ENCODE data around the gene BLVRB. TPM values are rescaled to one million over a fixed set of nuclear protein-coding genes. Genes with fewer than 3 reads are reported as not detected.

The BLVRB gene
- total RNA-seq, 2 experiments from 2014 or later, result 4.3 to 5.2 TPM

- ATAC-seq (ENCODE audit: poor library complexity), result no peak
- H3K27me3 ChIP-seq (ENCODE audit: control insufficient read depth in 1 of 2, insufficient read depth in 2 of 2, low read length in 2 of 2), result no peaks in the 10 kb centered on the region
- ChIA-PET POLR2A (interaction anchor here (0.6 to 1.6 kb wide), 2 partner anchors 13 to 20 kb away, joined by 3 to 7 read pairs; no protein-coding TSS in a partner anchor), CTCF (interaction anchor here (2.0 kb wide), 1 partner anchor 13 kb away, joined by 11 read pairs; no protein-coding TSS in a partner anchor)
- no peaks in the 10 kb centered on the region for H3K27me3 Mint-ChIP-seq
- H3K27ac ChIP-seq (ENCODE audit: low read depth in 1 of 2, low read length in 2 of 2), result no peak overlapping the region
- peak in 2 of 14 experiments; percentile 15 to 30 for DNase-seq
- H3K9me3 Mint-ChIP-seq, result no peaks in the 10 kb centered on the region
- no peak overlapping the region for H3K4me3 ChIP-seq (ENCODE audit: low read length)
- no peak overlapping the region for H3K27ac Mint-ChIP-seq
- no peaks in the 10 kb centered on the region for H3K36me3 ChIP-seq (ENCODE audit: insufficient read depth, low read length)
- intact Hi-C loops (cut with DNase I, micrococcal nuclease), result loop anchor here (5.0 to 10.0 kb wide), 2 partner anchors 39 to 57 kb away; partner anchors contain the start of genes BLVRB (in 1 of the 2) and SPTBN4 (in 1 of the 2)
- peaks cover 25% of the 10 kb centered on the region for H3K4me1 ChIP-seq (ENCODE audit: insufficient read depth, low read length)
- no peaks in the 10 kb centered on the region for H3K9me3 ChIP-seq (ENCODE audit: control insufficient read depth in 1 of 2, insufficient read depth in 1 of 2, low read length in 2 of 2)
- no peak overlapping the region for H3K4me3 Mint-ChIP-seq
- no peak for TF ChIP-seq CTCF (IDR thresholded peaks at IDR 0.05)
- H3K36me3 Mint-ChIP-seq (ENCODE audit: low read depth), result peaks cover 4% of the 10 kb centered on the region
- peaks cover 15% of the 10 kb centered on the region for H3K4me1 Mint-ChIP-seq (ENCODE audit: low read depth)
Measured at GRCh38 chr19:40407714-40408597, 57.6 kb downstream of the BLVRB start.

- intact Hi-C loops (cut with DNase I, micrococcal nuclease), result loop anchor here (5.0 to 10.0 kb wide), 4 partner anchors 56 to 199 kb away; partner anchors contain the start of genes BLVRB (in 1 of the 2), C19orf47 (in 1 of the 2), LTBP4 (in 1 of the 2) and PLD3 (in 1 of the 2)
- peaks cover 35% of the 10 kb centered on the region for H3K4me1 Mint-ChIP-seq (ENCODE audit: low read depth)
- POLR2A ChIA-PET, result interaction anchor here (0.6 to 2.9 kb wide), 12 partner anchors 17 to 374 kb away, joined by 3 to 31 read pairs (median 5); partner anchors contain the start of genes BLVRB, C19orf47, PLD3 and SERTAD1
Measured at GRCh38 chr19:40403262-40403984, 62.1 kb downstream of the BLVRB start.

More at GRCh38 chr19:40403262-40403984, 62.1 kb downstream of the BLVRB start:
- H3K4me3 Mint-ChIP-seq, result peak overlapping the region; percentile 94
- Histone ChIP-seq H3K27ac (ENCODE audit: low read depth in 1 of 2, low read length in 2 of 2) (peak overlapping the region; percentile 22 to 56), H3K27me3 (ENCODE audit: control insufficient read depth in 1 of 2, insufficient read depth in 2 of 2, low read length in 2 of 2) (no peaks in the 10 kb centered on the region), H3K9me3 (ENCODE audit: control insufficient read depth in 1 of 2, insufficient read depth in 1 of 2, low read length in 2 of 2) (no peaks in the 10 kb centered on the region), H3K36me3 (ENCODE audit: insufficient read depth, low read length) (no peaks in the 10 kb centered on the region), H3K4me1 (ENCODE audit: insufficient read depth, low read length) (peaks cover 34% of the 10 kb centered on the region), H3K4me3 (ENCODE audit: low read length) (peak overlapping the region; percentile 88)
- peak; percentile 45 for ATAC-seq (ENCODE audit: poor library complexity)
- no peaks in the 10 kb centered on the region for H3K27me3 Mint-ChIP-seq
- H3K36me3 Mint-ChIP-seq (ENCODE audit: low read depth), result peaks cover 4% of the 10 kb centered on the region
- DNase-seq, result peak; percentile 46 to 89 (median 70)
- CTCF ChIA-PET, result interaction anchor here (0.8 to 3.5 kb wide), 7 partner anchors 15 to 202 kb away, joined by 3 to 24 read pairs (median 3); partner anchors contain the start of gene BLVRB
- peak overlapping the region; percentile 64 for H3K27ac Mint-ChIP-seq
- TF ChIP-seq CTCF (IDR thresholded peaks at IDR 0.05), result no peak
- no peaks in the 10 kb centered on the region for H3K9me3 Mint-ChIP-seq

All from CD4-positive, alpha-beta T cell (primary cell).